A549 (cell line): ENCODE measurements around the gene POLRMT. TPM values are rescaled to one million over a fixed set of nuclear protein-coding genes. Genes with fewer than 3 reads are reported as not detected.

ENCODE experiments used
- ATAC-seq, 2 experiments: fragments of 200-7000 bp in 1 of 2; fragments of >200 bp in 1 of 2; cut with Nextera tagmentation in 1 of 2; cut with Tn5 transposase in 1 of 2; 3 replicates each; pipeline versions ENCODE4 v1.8.0 to v1.9.1; 2018 to 2020; ENCODE audit warnings: mild to moderate bottlenecking in 1 of 2, moderate library complexity in 1 of 2
- CTCF ChIA-PET: fragments of 300-600 bp; sonication (Branson Sonifier 250); formaldehyde crosslinking; extraction: SDS; loops from one replicate; lab custom pipeline; 2021; ENCODE audit warnings: antibody characterized with exemption, inconsistent platforms; lab: Yijun Ruan, JAX
- POLR2A ChIA-PET: fragments of 350-600 bp; formaldehyde crosslinking; extraction: SDS; loops from one replicate; lab custom pipeline; 2021; ENCODE audit warnings: antibody characterized with exemption, inconsistent platforms; lab: Yijun Ruan, JAX
- DNase-seq, 2 experiments: peaks; one replicate each; pipeline versions ENCODE4 v3.0.0 to v3.0.0-alpha.2; 2011 to 2016; ENCODE audit warnings: low read depth in 1 of 2, low spot score in 1 of 2
- FAIRE-seq: peaks from 2 replicates; lab custom pipeline; 2011; peaks lifted over from hg19 to GRCh38; lab: Jason Lieb, UNC
- H3K27ac ChIP-seq, 2 experiments: fragments of >200 bp; sonication (Bioruptor Twin); formaldehyde crosslinking; 3 replicates each; pipeline ENCODE4 v1.5.1; 2016 to 2017
- H3K4me1 ChIP-seq: fragments of >200 bp; sonication (Bioruptor Twin); formaldehyde crosslinking; 3 replicates; pipeline ENCODE4 v1.6.1; 2016
- H3K4me2 ChIP-seq: fragments of >200 bp; sonication (Bioruptor Twin); formaldehyde crosslinking; 3 replicates; pipeline ENCODE4 v1.6.1; 2016
- H3K4me3 ChIP-seq: fragments of >200 bp; sonication (Bioruptor Twin); formaldehyde crosslinking; 3 replicates; pipeline ENCODE4 v1.5.1; 2016
- H3K9me3 ChIP-seq: fragments of >200 bp; sonication (Bioruptor Twin); formaldehyde crosslinking; 3 replicates; pipeline ENCODE4 v1.6.1; 2016
- CBX2 ChIP-seq: fragments of 200-600 bp; sonication (generic); IDR thresholded peaks from 2 replicates; pipeline ENCODE4 v1.6.1; 2016; ENCODE audit warnings: low read depth, mild to moderate bottlenecking, borderline replicate concordance
- CBX8 ChIP-seq: fragments of 200-600 bp; sonication (generic); IDR thresholded peaks from 2 replicates; pipeline ENCODE4 v1.6.1; 2016
- CEBPB ChIP-seq, 2 experiments: fragments of >200 bp in 1 of 2; sonication (Bioruptor Twin) in 1 of 2; formaldehyde crosslinking in 1 of 2; IDR thresholded peaks; 2 replicates each; pipeline ENCODE4 v1.6.1; 2012 to 2016
- CHD4 ChIP-seq: fragments of 200-600 bp; sonication (generic); IDR thresholded peaks from 2 replicates; pipeline ENCODE4 v1.6.1; 2016; ENCODE audit warnings: antibody characterized with exemption, mild to moderate bottlenecking, borderline replicate concordance
- CTCF ChIP-seq: fragments of >200 bp; sonication (Bioruptor Twin); formaldehyde crosslinking; IDR thresholded peaks from 3 replicates; pipeline ENCODE4 v1.5.1; 2016
- E2F6 ChIP-seq: IDR thresholded peaks from 2 replicates; pipeline ENCODE4 v1.6.1; 2012; ENCODE audit warnings: low read depth, borderline replicate concordance
- EP300 ChIP-seq, 2 experiments: fragments of >200 bp; sonication (Bioruptor Twin); formaldehyde crosslinking; IDR thresholded peaks; 2 replicates in 1 of 2; 3 replicates in 1 of 2; pipeline ENCODE4 v1.6.1; 2016 to 2017
- FOSB ChIP-seq: fragments of 250-450 bp; sonication (Bioruptor Pico); IDR thresholded peaks from 2 replicates; pipeline ENCODE4 v1.5.0; 2020; ENCODE audit warnings: mild to moderate bottlenecking, moderate library complexity
- FOSL2 ChIP-seq, 2 experiments: fragments of 450-650 bp in 1 of 2; fragments of >200 bp in 1 of 2; sonication (Bioruptor Twin) in 1 of 2; formaldehyde crosslinking; IDR thresholded peaks; 2 replicates each; pipeline versions ENCODE4 v1.5.0 to v1.6.1; 2016 to 2020; ENCODE audit warnings: mild to moderate bottlenecking in 1 of 2, moderate library complexity in 1 of 2
- FOXS1 ChIP-seq: fragments of 250-450 bp; sonication (Bioruptor Pico); IDR thresholded peaks from 2 replicates; pipeline ENCODE4 v1.5.0; 2020; ENCODE audit warnings: mild to moderate bottlenecking, moderate library complexity
- GATA3 ChIP-seq: IDR thresholded peaks from 2 replicates; pipeline ENCODE4 v1.6.1; 2012; ENCODE audit warnings: borderline replicate concordance
- HMGXB4 ChIP-seq: fragments of 250-450 bp; sonication (Bioruptor Pico); IDR thresholded peaks from 2 replicates; pipeline ENCODE4 v1.5.0; 2021; ENCODE audit warnings: mild to moderate bottlenecking, moderate library complexity, borderline replicate concordance
- HOXB13 ChIP-seq: fragments of 250-450 bp; sonication (Bioruptor Pico); IDR thresholded peaks from 2 replicates; pipeline ENCODE4 v1.5.0; 2020; ENCODE audit warnings: low read depth, mild to moderate bottlenecking, moderate library complexity
- HOXB5 ChIP-seq: fragments of 250-450 bp; sonication (Bioruptor Pico); IDR thresholded peaks from 2 replicates; pipeline ENCODE4 v1.5.0; 2020; ENCODE audit warnings: mild to moderate bottlenecking, moderate library complexity
- JUN ChIP-seq, 2 experiments: fragments of >200 bp; sonication (Bioruptor Twin); formaldehyde crosslinking; IDR thresholded peaks; 2 replicates in 1 of 2; 3 replicates in 1 of 2; pipeline ENCODE4 v1.6.1; 2016 to 2017
- JUNB ChIP-seq: fragments of >200 bp; sonication (Bioruptor Twin); formaldehyde crosslinking; IDR thresholded peaks from 2 replicates; pipeline ENCODE4 v1.6.1; 2016
- KDM1A ChIP-seq: fragments of 200-600 bp; sonication (generic); IDR thresholded peaks from 2 replicates; pipeline ENCODE4 v1.6.1; 2016; ENCODE audit warnings: low read depth, mild to moderate bottlenecking
- MAZ ChIP-seq: fragments of 150-350 bp; IDR thresholded peaks from 2 replicates; pipeline ENCODE4 v1.6.1; 2014; ENCODE audit warnings: antibody characterized with exemption, low read depth, low read length, borderline replicate concordance
- NPAS2 ChIP-seq: fragments of 250-450 bp; sonication (Bioruptor Pico); IDR thresholded peaks from 2 replicates; pipeline ENCODE4 v1.8.0; 2022; ENCODE audit warnings: mild to moderate bottlenecking, moderate library complexity, borderline replicate concordance
- NR3C1 ChIP-seq: fragments of >200 bp; sonication (Bioruptor Twin); formaldehyde crosslinking; IDR thresholded peaks from 3 replicates; pipeline ENCODE4 v1.6.1; 2017
- PBX3 ChIP-seq: IDR thresholded peaks from 2 replicates; pipeline ENCODE4 v1.6.1; 2012
- POLR2A ChIP-seq: IDR thresholded peaks from 2 replicates; pipeline ENCODE4 v1.6.1; 2012; ENCODE audit warnings: mild to moderate bottlenecking, low read length
- RAD21 ChIP-seq, 2 experiments: fragments of >200 bp in 1 of 2; sonication (Bioruptor Twin) in 1 of 2; formaldehyde crosslinking in 1 of 2; IDR thresholded peaks in 1 of 2; conservative IDR thresholded peaks in 1 of 2; 2 replicates in 1 of 2; 3 replicates in 1 of 2; pipeline ENCODE4 v1.6.1; 2012 to 2018; ENCODE audit warnings: inconsistent platforms in 1 of 2
- RARB ChIP-seq: fragments of 250-450 bp; sonication (Bioruptor Pico); IDR thresholded peaks from 2 replicates; pipeline ENCODE4 v1.8.0; 2021; ENCODE audit warnings: mild to moderate bottlenecking, moderate library complexity
- RCOR1 ChIP-seq: fragments of 150-350 bp; IDR thresholded peaks from 2 replicates; pipeline ENCODE4 v1.6.1; 2014; ENCODE audit warnings: antibody characterized with exemption, low read length, low read depth
- RFX5 ChIP-seq: fragments of 450-650 bp; IDR thresholded peaks from 2 replicates; pipeline ENCODE4 v1.7.1; 2014; ENCODE audit warnings: antibody characterized with exemption, mild to moderate bottlenecking, moderate library complexity
- SMC3 ChIP-seq: fragments of >200 bp; sonication (Bioruptor Twin); formaldehyde crosslinking; IDR thresholded peaks from 3 replicates; pipeline ENCODE4 v1.6.1; 2018; ENCODE audit warnings: inconsistent platforms
- TP53 ChIP-seq: fragments of 250-450 bp; sonication (Bioruptor Pico); IDR thresholded peaks from 2 replicates; pipeline ENCODE4 v1.5.0; 2021; ENCODE audit warnings: mild to moderate bottlenecking, moderate library complexity
- USF2 ChIP-seq: fragments of 450-650 bp; IDR thresholded peaks from 2 replicates; pipeline ENCODE4 v1.6.1; 2014; ENCODE audit warnings: antibody characterized with exemption
- ZC3H11A ChIP-seq: fragments of 450-650 bp; IDR thresholded peaks from 2 replicates; pipeline ENCODE4 v1.6.1; 2014; ENCODE audit warnings: antibody characterized with exemption, mild to moderate bottlenecking
- ZFP36 ChIP-seq: fragments of 450-650 bp; IDR thresholded peaks from 2 replicates; pipeline ENCODE4 v1.6.1; 2014; ENCODE audit warnings: borderline replicate concordance; ENCODE audit not compliant: partially characterized antibody
- ZNF302 ChIP-seq: fragments of 250-450 bp; sonication (Bioruptor Pico); IDR thresholded peaks from 2 replicates; pipeline ENCODE4 v1.9.0; 2021; ENCODE audit warnings: inconsistent platforms, mild to moderate bottlenecking, moderate library complexity
- WGBS: methylation state at CpG from one replicate; pipeline ENCODE4 v1.1.6; 2017; ENCODE audit errors: missing lambda C conversion rate; 5-methylcytosine and 5-hydroxymethylcytosine counted together
- polyA plus RNA-seq, 4 experiments: library from polyadenylated mRNA; depleted of rRNA in 3 of 4; stranded (reverse); fragments of >200 nt; fragmentation: RNase III in 1 of 4; extraction: RNeasy Plus Mini Kit Qiagen cat#74134 plus additional on column Dnase treatment in 1 of 4; gene quantifications; 2 replicates in 3 of 4; 3 replicates in 1 of 4; pipeline ENCODE4 v1.2.3, GENCODE V29; 2011 to 2017

POLRMT gene
- polyA plus RNA-seq, 2 of the 4 experiments (the other 2 are of a cell fraction): 41.9 to 68.8 TPM

GRCh38 chr19:594265-594870, 39.0 kb downstream of the POLRMT start:
- Histone ChIP-seq H3K4me1 (peaks cover 13% of the 10 kb centered on the region), H3K4me3 (no peak overlapping the region), H3K27ac (no peak overlapping the region), H3K4me2 (no peak overlapping the region), H3K9me3 (no peaks in the 10 kb centered on the region)
- POLR2A ChIA-PET: no interaction called here
- ATAC-seq (no peak), FAIRE-seq (no peak), DNase-seq (no peak)
- 96% methylated on average over 7 of the region's 24 CpGs for WGBS
- CTCF ChIA-PET: interaction anchor here (2.6 kb wide), 1 partner anchor 10 kb away, joined by 11 read pairs; no protein-coding TSS in a partner anchor
- TF ChIP-seq JUNB (no peak), RCOR1 (no peak), CBX8 (no peak), ZNF302 (CRISPR knock-in tag) (no peak), NPAS2 (CRISPR knock-in tag) (no peak), FOSL2 (IDR thresholded peaks at IDR 0.05) (no peak), FOSL2 (CRISPR knock-in tag; IDR thresholded peaks at IDR 0.05) (no peak), FOSB (CRISPR knock-in tag) (no peak), KDM1A (no peak), RARB (no peak), CEBPB (IDR thresholded peaks at IDR 0.05) (no peak), ZFP36 (no peak), HOXB13 (no peak), EP300 (IDR thresholded peaks at IDR 0.05) (no peak), NR3C1 (no peak), PBX3 (no peak), USF2 (no peak), SMC3 (no peak), RAD21 (conservative IDR thresholded peaks at IDR 0.05 in 1 of 2, IDR thresholded peaks at IDR 0.05 in 1 of 2) (no peak), POLR2A (no peak), HMGXB4 (CRISPR knock-in tag) (no peak)
- TF ChIP-seq, all 56 proteins: peak for 0

GRCh38 chr19:593505-593904, 39.8 kb downstream of the POLRMT start:
- H3K27ac ChIP-seq: no peak overlapping the region
- CTCF ChIA-PET: interaction anchor here (2.6 kb wide), 1 partner anchor 9 kb away, joined by 11 read pairs; no protein-coding TSS in a partner anchor
- H3K4me1 ChIP-seq: peaks cover 21% of the 10 kb centered on the region
- no peak overlapping the region for H3K4me3 ChIP-seq
- 69% methylated on average over 8 of the region's 9 CpGs for WGBS
- POLR2A ChIA-PET: no interaction called here
- H3K4me2 ChIP-seq: no peak overlapping the region
- no peak for ATAC-seq
- TF ChIP-seq CBX2: no peak
- TF ChIP-seq FOXS1 (CRISPR knock-in tag): no peak
- TF ChIP-seq GATA3: no peak
- no peak for TF ChIP-seq E2F6
- no peak for TF ChIP-seq ZC3H11A
- no peak for TF ChIP-seq ZFP36
- no peak for TF ChIP-seq POLR2A
- no peak for TF ChIP-seq CBX8
- TF ChIP-seq TP53: no peak
- no peak for TF ChIP-seq MAZ
- no peak for TF ChIP-seq CTCF
- no peak for TF ChIP-seq HOXB5 (CRISPR knock-in tag)
- no peak for TF ChIP-seq JUN (IDR thresholded peaks at IDR 0.05)
- TF ChIP-seq NR3C1: no peak
- TF ChIP-seq PBX3: no peak
- TF ChIP-seq JUNB: no peak
- no peak for TF ChIP-seq CHD4
- TF ChIP-seq RFX5: no peak
- FAIRE-seq: no peak
- DNase-seq: no peak
- no peaks in the 10 kb centered on the region for H3K9me3 ChIP-seq
